ENCODE data around the gene F2R. TPM values are rescaled to one million over a fixed set of nuclear protein-coding genes. Genes with fewer than 3 reads are reported as not detected.
"Not testable (repeated sequence)": the region's sequence is repeated elsewhere in the genome, so short reads cannot be mapped to it uniquely, and the experiment has no call there.

Gene F2R
- total RNA-seq, 2 experiments from 2014 or later: 2.2 to 2.8 TPM

GRCh38 chr5:76780616-76781015 is 64.7 kb downstream of the F2R start:
- not testable (repeated sequence) for H3K27ac Mint-ChIP-seq, H3K36me3 Mint-ChIP-seq, H3K9me3 Mint-ChIP-seq, DNase-seq, H3K4me3 Mint-ChIP-seq, H3K4me1 Mint-ChIP-seq, H3K27me3 Mint-ChIP-seq

- no peak for DNase-seq
- H3K27ac Mint-ChIP-seq: no peak overlapping the region
- H3K27me3 Mint-ChIP-seq: no peaks in the 10 kb centered on the region
- no peak overlapping the region for H3K4me3 Mint-ChIP-seq
- no peaks in the 10 kb centered on the region for H3K4me1 Mint-ChIP-seq
- no peaks in the 10 kb centered on the region for H3K36me3 Mint-ChIP-seq
- H3K9me3 Mint-ChIP-seq: no peaks in the 10 kb centered on the region
Measured at GRCh38 chr5:76781775-76782174, 65.8 kb downstream of the F2R start.

GRCh38 chr5:76782444-76782843 is 66.5 kb downstream of the F2R start:
- H3K36me3 Mint-ChIP-seq: no peaks in the 10 kb centered on the region
- no peaks in the 10 kb centered on the region for H3K9me3 Mint-ChIP-seq
- no peak overlapping the region for H3K4me3 Mint-ChIP-seq
- H3K27ac Mint-ChIP-seq: no peak overlapping the region
- H3K27me3 Mint-ChIP-seq: no peaks in the 10 kb centered on the region
- H3K4me1 Mint-ChIP-seq: no peaks in the 10 kb centered on the region
- no peak for DNase-seq

Other genes starting within 250 kb of the F2R start
- gene F2RL2, start 92.7 kb upstream of the F2R start, total RNA-seq: not detected
- gene F2RL1, start 102.9 kb downstream of the F2R start, total RNA-seq: 1 to 10 TPM; 2.9 to 3.6 TPM
- under 1 TPM in 1 of 2 experiments, not detected in 1; 0.23 TPM for gene S100Z, start 133.9 kb downstream of the F2R start, total RNA-seq
- not detected for gene CRHBP, start 236.9 kb downstream of the F2R start, total RNA-seq

All from activated naive CD8-positive, alpha-beta T cell treated with anti-CD3 and anti-CD28 coated beads for 36 hours (primary cell).